Ovary (tissue), 9 donors: Measurements from ENCODE around the gene LENG9. TPM values are rescaled to one million over a fixed set of nuclear protein-coding genes. Genes with fewer than 3 reads are reported as not detected.

Experiments used
- DNase-seq, 5 donors: peaks; one replicate each; pipeline ENCODE4 v3.0.0-alpha.2; 2019 to 2020
- H3K27ac ChIP-seq, 2 donors: fragments of 200-600 bp; one replicate each; pipeline versions ENCODE4 v1.5.1 to v1.8.0; 2019 to 2022
- H3K27me3 ChIP-seq: fragments of 200-600 bp; one replicate; pipeline ENCODE4 v1.8.0; 2022
- H3K36me3 ChIP-seq: fragments of 200-600 bp; sonication (generic); one replicate; pipeline ENCODE4 v1.5.1; 2019
- H3K4me1 ChIP-seq: one replicate; pipeline ENCODE4 v1.8.1; 2013; ENCODE audit warnings: mild to moderate bottlenecking, moderate library complexity; ENCODE audit not compliant: insufficient read depth
- H3K4me3 ChIP-seq: fragments of 200-600 bp; sonication (generic); one replicate; pipeline ENCODE4 v1.5.1; 2017
- H3K9me3 ChIP-seq, 2 donors: fragments of 200-600 bp in 1 of 2; sonication (generic) in 1 of 2; one replicate each; pipeline versions ENCODE4 v1.5.1 to v1.8.1; 2013 to 2019; ENCODE audit warnings: mild to moderate bottlenecking in 1 of 2, moderate library complexity in 1 of 2
- CTCF ChIP-seq, 3 donors: fragments of 450-650 bp in 2 of 3; fragments of 200-600 bp in 1 of 3; IDR thresholded peaks; one replicate each; pipeline versions ENCODE4 v1.5.1 to v1.8.0; 2016 to 2022; ENCODE audit warnings: antibody characterized with exemption in 3 of 3, mild to moderate bottlenecking in 1 of 3
- EP300 ChIP-seq: sonication (generic); formaldehyde crosslinking; IDR thresholded peaks from one replicate; pipeline ENCODE4 v1.6.1; 2017; ENCODE audit warnings: antibody characterized with exemption
- POLR2A ChIP-seq: fragments of 450-650 bp; IDR thresholded peaks from one replicate; pipeline ENCODE4 v1.6.1; 2017; ENCODE audit warnings: antibody characterized with exemption, mild to moderate bottlenecking, moderate library complexity
- WGBS, 3 donors: extraction: QIAGEN DNeasy Blood & Tissue Kit in 1 of 3; methylation state at CpG; one replicate each; pipeline versions ENCODE4 v1.1.5 to v1.1.7; 2013 to 2017; 5-methylcytosine and 5-hydroxymethylcytosine counted together
- intact Hi-C, 4 donors: fragments of 100-400 bp; cut with DNase I; formaldehyde crosslinking; loops; one replicate each; pipeline versions ENCODE4 v1.11.0 to v1.15.1; 2022 to 2023
- polyA plus RNA-seq, 2 donors: library from polyadenylated mRNA; stranded (reverse); fragments of 200-250 nt in 1 of 2; fragments of 350-450 nt in 1 of 2; fragmentation: Illumina TruSeq in 1 of 2; extraction: RNeasy Lipid Tissue Mini Kit (QIAGEN cat#74804) in 1 of 2; gene quantifications; one replicate each; pipeline ENCODE4 v1.2.3, GENCODE V29; 2013 to 2014
- total RNA-seq, 7 donors: library from RNA; depleted of rRNA in 2 of 7; stranded (reverse); fragments of >200 nt in 2 of 7; fragmentation: NEBNext Ultra II Directional in 3 of 7; extraction: Animal tissue kit (Norgen Biotek cat#: 25700) in 3 of 7; gene quantifications; one replicate each; pipeline versions ENCODE4 v1.1.0 to v1.2.4, GENCODE V29; 2016 to 2023
- donor health status: DM: no; HTN: no; CAD: no; lungs with moderate emphysema.
- donor health status: DM: no; HTN: no; CAD: no.
- donor health status: Bipolar disorder and iron deficiency.
- donor health status: DM: yes; HTN: yes; CAD: no.
- donor health status: DM: no; HTN: no; CAD: no.
- donor health status: DM: yes; HTN: yes; CAD: no.

The LENG9 gene
- total and polyA plus RNA-seq, 9 donors = 0.70 to 8.3 (median 4.1) TPM

GRCh38 chr19:54429176-54429495 lies 34.4 kb downstream of the LENG9 start:
- peaks cover 2% of the 10 kb centered on the region for H3K4me1 ChIP-seq
- 26 to 38% (median 28%) methylated on average over 8 of the region's 8 CpGs for WGBS, 3 donors
- DNase-seq = no peak
- intact Hi-C loops = no loop called here
- no peak overlapping the region for H3K27ac ChIP-seq
- H3K36me3 ChIP-seq = no peaks in the 10 kb centered on the region
- no peaks in the 10 kb centered on the region for H3K9me3 ChIP-seq
- no peak overlapping the region for H3K4me3 ChIP-seq
- no peak for TF ChIP-seq POLR2A
- no peak for TF ChIP-seq CTCF (IDR thresholded peaks at IDR 0.05)
- no peak for TF ChIP-seq EP300
- H3K27me3 ChIP-seq = no peaks in the 10 kb centered on the region

- H3K4me3 ChIP-seq = no peak overlapping the region
- no peaks in the 10 kb centered on the region for H3K36me3 ChIP-seq
- no peak for DNase-seq
- no peak overlapping the region for H3K27ac ChIP-seq
- intact Hi-C loops = no loop called here
- TF ChIP-seq CTCF (IDR thresholded peaks at IDR 0.05) (no peak), EP300 (no peak), POLR2A (no peak)
- peaks cover 2% of the 10 kb centered on the region for H3K4me1 ChIP-seq
- H3K9me3 ChIP-seq = no peaks in the 10 kb centered on the region
- 53 to 66% (median 59%) methylated on average over 8 to 11 of the region's 11 CpGs for WGBS, 3 donors
- no peaks in the 10 kb centered on the region for H3K27me3 ChIP-seq
Measured at GRCh38 chr19:54428323-54429175, 35.0 kb downstream of the LENG9 start.

GRCh38 chr19:54427586-54427985 lies 36.0 kb downstream of the LENG9 start:
- intact Hi-C loops = no loop called here

GRCh38 chr19:54426291-54426931 lies 37.2 kb downstream of the LENG9 start:
- H3K36me3 ChIP-seq = no peaks in the 10 kb centered on the region
- TF ChIP-seq CTCF (IDR thresholded peaks at IDR 0.05) (no peak), EP300 (no peak), POLR2A (no peak)
- intact Hi-C loops = no loop called here
- no peak overlapping the region for H3K27ac ChIP-seq
- WGBS, 3 donors = 49 to 65% (median 58%) methylated on average over 17 of the region's 17 CpGs
- H3K9me3 ChIP-seq = no peaks in the 10 kb centered on the region
- H3K27me3 ChIP-seq = no peaks in the 10 kb centered on the region
- peaks cover 2% of the 10 kb centered on the region for H3K4me1 ChIP-seq
- DNase-seq = no peak
- no peak overlapping the region for H3K4me3 ChIP-seq

More at GRCh38 chr19:54427586-54427985, 36.0 kb downstream of the LENG9 start:
- H3K4me3 ChIP-seq = no peak overlapping the region
- TF ChIP-seq EP300 = no peak
- no peaks in the 10 kb centered on the region for H3K9me3 ChIP-seq
- H3K27ac ChIP-seq = no peak overlapping the region
- no peaks in the 10 kb centered on the region for H3K27me3 ChIP-seq
- peaks cover 2% of the 10 kb centered on the region for H3K4me1 ChIP-seq
- H3K36me3 ChIP-seq = no peaks in the 10 kb centered on the region
- no peak for DNase-seq
- 70 to 82% (median 81%) methylated on average over 11 of the region's 11 CpGs for WGBS, 3 donors

- H3K27me3 ChIP-seq = no peaks in the 10 kb centered on the region
- no peaks in the 10 kb centered on the region for H3K9me3 ChIP-seq
- no peak for DNase-seq
- intact Hi-C loops = no loop called here
- TF ChIP-seq CTCF (IDR thresholded peaks at IDR 0.05) (no peak), POLR2A (no peak), EP300 (no peak)
- 63 to 69% (median 63%) methylated on average over 5 of the region's 5 CpGs for WGBS, 3 donors
- no peaks in the 10 kb centered on the region for H3K36me3 ChIP-seq
- peaks cover 3% of the 10 kb centered on the region for H3K4me1 ChIP-seq
- no peak overlapping the region for H3K27ac ChIP-seq
- H3K4me3 ChIP-seq = no peak overlapping the region
Measured at GRCh38 chr19:54425382-54425723, 38.2 kb downstream of the LENG9 start.
